HG03045 (cell line): ENCODE measurements around the gene PP2D1.
A peak's percentile ranks its signal among the peaks of the same experiment; 100 is the strongest.
"Not testable (repeated sequence)": the region's sequence is repeated elsewhere in the genome, so short reads cannot be mapped to it uniquely, and the experiment has no call there.

ENCODE experiments used
- ATAC-seq: cut with Tn5 transposase; IDR thresholded peaks from one replicate; pipeline ENCODE4 v1.9.1; 2021; ENCODE audit warnings: mild to moderate bottlenecking, moderate library complexity; ENCODE audit not compliant: unreplicated experiment

The PP2D1 gene

DNA sequence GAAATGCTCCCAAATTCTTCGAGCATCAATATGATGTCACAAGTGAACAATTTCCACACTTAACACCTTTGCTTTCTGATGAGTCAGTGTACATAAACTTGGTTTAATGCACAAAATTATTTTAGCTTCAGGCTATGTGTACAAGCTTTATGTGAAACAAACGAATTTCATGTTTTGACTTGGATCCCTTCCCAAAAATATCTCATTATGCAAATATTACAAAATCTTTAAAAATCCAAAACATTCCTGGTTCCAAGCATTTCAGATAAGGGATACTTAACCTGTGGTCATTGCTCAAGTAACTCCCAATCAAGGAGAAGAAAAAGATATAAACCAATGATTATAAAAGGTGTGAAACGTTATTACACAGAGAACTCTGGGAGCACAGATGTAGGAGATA, 40.0 kb downstream of the PP2D1 start:
- ATAC-seq = no peak

DNA sequence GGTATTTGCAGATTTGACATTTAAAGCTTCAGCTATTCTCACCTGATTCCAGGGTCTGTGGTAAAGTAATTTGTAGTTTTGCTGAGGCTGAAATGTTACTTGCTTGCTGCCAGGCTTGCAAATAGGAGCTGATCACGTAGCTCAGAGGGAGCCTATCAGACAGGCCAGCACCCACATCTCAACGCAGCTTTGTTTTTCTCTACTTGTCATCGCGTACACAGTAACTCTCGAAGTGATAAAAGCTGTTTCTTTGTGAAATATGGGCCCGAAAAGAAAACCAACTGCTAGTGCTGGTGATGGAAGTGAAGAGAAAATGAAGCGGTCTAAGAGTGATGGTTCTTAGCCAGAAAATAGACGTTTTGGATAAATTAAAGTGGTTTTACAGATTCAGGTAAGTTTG, 41.7 kb downstream of the PP2D1 start:
- ATAC-seq = no peak

DNA sequence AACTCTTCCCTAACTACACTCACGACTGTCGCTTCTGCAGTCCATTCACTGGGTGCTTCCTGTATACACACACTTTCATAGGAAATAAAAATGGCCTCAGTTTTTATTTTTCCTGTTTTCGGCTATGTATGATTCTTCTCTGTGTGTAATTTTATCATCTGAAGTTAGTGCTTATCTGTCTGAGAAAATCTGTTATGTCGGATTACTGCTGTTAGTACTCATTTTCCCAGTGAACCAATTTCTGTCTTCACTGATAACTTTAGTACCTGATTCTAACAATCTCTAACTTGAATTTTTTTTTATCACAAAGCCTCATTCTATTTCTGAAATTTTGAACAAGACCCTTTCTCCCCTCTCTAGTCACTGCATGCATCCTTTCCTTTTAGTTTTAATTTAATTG, 44.3 kb downstream of the PP2D1 start:
- no peak for ATAC-seq

DNA sequence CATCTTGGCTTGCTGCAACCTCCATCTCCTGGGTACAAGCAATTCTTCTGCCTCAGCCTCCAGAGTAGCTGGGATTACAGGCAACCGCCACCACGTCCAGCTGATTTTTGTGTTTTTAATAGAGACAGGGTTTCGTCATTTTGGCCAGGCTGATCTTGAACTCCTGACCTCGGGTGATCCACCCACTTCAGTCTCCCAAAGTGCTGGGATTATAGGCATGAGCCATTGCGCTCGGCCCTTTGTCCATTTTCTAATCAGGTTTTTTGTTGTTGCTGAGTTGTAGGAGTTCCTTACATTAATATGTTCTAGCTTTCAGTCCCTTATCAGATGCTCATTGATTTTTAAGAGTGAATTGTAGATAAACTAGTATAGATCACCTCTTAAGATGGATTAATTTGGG, 44.9 kb downstream of the PP2D1 start:
- ATAC-seq = no peak

DNA sequence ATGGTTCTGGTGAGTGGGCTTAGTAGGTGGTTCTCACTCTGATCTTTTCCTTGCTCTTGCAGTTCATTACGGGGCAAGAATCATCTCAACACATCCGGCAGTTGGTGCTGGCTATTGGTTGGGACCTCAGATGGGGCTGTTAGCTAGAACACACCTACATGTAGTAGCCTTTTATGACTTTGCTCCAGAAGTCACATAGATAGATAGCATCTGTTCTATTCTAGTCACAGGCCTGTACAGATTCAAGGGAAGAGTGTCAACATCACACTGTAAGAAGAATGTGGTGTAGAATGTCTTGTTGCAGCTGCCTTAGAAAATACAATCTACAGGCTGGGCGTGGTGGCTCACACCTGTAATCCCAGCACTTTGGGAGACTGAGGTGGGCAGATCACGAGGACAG, 50.1 kb downstream of the PP2D1 start:
- ATAC-seq = no peak

DNA sequence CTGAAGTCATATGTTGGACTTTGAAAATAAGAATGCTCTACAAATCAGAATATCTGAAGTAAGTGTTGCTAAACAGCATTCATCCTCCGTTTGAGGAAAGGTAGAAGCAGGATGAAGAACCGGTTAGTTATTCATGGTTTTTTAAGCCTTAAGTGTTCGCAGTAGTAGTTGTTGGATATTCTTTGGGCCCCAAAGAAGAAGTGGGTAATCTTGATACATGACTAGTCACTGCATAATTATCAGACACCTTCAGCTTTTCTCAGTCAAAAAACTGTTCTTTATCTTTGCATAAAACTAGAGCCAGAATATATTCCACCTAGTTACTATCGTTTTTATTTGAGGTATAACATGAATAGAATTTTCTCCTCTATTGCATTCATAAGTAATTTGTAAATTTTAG, 51.4 kb downstream of the PP2D1 start:
- no peak for ATAC-seq

DNA sequence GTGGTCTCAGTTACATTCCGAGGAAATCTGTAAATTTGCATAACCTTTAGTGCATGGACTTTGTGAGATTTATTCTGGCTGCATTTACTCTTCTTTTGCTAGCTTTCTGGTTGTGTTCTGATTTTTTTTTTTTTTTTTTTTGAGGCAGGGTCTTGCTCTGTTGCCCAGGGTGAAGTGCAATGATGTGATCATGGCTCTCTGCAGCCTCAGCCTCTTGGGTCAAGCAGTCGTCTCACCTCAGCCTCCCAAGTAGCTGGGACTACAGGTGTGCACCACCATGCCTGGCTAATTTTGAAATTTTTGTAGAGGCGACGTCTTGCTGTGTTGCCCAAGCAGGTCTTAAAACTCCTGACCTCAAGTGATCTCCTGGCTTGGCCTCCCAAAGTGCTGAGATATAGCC, 52.6 kb downstream of the PP2D1 start:
- ATAC-seq = no peak

DNA sequence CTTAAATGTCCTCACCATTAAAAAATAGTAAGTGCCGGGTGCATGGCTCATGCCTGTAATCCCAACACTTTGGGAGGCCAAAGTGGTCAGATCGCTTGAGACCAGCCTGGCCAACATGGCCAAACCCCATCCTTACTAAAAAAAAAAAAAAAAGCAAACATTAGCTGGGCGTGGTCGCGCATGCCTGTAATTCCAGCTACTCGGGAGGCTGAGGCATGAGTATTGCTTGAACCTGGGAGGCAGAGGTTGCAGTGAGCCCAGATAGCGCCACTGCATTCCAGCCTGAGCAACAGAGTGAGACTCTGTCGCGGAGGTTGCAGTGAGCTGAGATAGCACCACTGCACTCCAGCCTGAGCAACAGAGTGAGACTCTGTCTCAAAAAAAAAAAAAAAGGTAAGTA, 54.7 kb downstream of the PP2D1 start:
- ATAC-seq = not testable (repeated sequence)

DNA sequence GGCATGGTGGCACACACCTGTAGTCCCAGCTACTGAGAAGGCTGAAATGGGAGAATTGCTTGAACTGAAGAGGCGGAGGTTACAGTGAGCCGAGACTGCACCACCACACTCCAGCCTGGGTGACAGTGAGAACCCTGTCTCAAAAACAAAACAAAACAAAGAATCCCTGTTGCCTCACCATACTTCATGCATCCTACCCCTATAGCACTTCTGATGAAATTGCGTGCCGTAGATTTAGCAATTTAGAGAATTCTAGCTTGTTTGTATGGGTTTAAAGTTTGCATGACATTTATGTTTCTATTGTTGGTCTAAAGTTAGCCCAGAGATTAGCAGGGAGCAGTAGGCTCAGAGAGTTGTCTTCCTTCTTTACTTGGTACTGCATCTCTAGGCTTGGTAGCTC, 57.4 kb downstream of the PP2D1 start:
- ATAC-seq = no peak

DNA sequence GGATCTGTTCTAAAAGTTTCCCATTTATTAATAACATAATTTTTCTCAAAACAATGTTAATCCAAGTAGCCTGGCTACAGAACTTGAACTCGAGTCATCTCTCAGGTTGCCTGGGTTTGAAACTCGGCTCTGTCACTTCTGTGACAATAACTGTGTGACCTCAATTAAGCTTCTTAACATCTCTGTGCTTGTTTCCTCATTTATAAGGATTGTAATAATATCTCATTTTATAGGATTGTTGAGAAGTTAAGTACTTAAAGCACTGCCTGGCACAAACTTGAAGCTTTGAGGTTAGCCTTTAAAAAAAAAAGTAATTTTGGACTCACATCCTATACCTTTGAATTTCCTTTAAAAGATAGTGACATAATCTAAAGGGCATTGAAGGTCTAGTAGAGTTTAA, 61.7 kb downstream of the PP2D1 start:
- ATAC-seq = no peak

DNA sequence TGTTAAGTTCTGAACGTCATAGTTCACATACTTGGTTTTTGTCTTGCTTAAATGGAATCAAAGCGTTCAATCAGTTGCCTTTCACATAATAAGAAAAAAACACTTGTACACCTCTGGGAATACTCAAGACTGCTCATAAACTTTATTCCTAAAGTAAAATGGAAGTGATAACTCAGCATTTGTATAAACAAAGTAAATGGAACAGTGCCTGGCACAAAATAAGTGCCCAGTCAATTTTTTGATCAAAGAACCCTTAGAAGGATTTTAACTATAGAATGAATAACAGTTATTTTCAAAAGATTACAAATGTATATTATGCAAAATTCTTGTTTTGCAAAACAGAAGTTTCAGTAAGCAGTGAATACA, 63.9 kb downstream of the PP2D1 start:
- ATAC-seq = no peak

DNA sequence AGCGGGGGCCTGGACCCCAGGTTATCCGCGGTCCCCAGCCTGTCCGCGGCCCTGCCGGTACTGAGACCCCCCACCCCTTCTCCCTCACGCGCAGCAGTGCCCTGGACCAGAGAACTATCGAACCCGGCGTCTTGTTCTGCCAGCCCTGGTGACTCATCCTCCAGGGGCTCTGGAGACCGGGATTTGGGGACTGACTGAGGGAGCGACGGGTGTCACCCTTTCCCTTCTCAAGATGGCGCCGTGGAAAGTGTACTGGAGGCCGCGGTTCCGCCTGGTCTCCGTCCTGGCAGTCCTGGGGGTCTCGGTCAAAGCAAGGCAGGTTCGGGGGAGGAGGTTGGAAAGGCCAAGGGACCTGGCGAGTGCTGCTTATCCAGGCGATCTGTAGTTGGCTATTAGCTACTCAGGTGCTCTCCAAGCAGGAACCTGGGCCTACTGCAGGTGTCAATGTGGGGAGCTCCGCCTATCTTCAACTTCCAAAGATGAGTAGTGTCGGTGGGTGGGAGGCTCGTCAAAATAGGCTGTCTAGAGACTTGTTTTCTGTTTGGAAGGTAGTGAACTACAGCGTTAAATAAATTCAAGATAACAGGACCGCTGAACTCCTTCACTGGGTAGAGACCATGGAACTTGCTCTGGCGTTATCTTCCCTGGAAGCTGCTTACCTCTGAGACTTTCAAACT, 64.4 kb downstream of the PP2D1 start:
- ATAC-seq = peak; percentile 17

DNA sequence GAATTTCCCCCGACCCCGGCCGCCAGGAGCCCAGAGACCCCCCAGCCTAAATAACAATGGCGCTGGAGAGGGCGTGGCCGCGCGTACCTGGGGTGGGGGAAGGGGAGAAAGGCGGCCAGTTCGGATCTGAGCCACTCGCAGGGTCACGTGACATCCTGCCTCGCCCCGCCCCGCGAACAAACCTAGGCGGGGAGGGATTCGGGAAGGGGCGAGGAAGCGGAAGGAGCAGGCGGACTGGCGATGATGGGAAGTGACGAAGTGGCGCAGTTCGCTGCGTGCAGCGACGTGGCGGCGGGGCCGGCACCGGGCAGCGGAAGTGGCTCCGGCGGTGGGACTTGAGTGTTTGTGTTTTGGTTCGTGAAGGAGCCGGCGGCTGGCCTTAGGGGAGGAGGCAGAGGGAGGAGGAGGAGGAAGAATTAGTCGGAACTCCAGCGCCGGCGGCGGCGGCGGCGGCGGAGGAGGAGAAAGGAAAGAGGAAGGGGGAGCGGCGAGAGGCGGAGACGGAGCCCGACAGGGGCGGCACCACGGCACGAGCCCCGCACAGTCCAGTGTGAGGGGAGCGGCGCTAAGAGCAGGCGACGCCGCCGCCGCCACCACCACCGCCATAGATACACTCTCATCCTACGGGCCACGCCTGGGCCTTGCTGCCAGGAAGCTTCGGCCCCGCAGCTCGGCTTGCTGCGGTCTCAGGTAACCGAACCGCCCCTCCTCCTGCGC, 65.1 kb downstream of the PP2D1 start, which contains the start of gene RAB5A:
Gene RAB5A, plus strand, starts transcription at position 266 of the 717 bp plus-strand sequence. CDS start 3,802 bp downstream, outside the sequence.
- ATAC-seq = peak; percentile 96

DNA sequence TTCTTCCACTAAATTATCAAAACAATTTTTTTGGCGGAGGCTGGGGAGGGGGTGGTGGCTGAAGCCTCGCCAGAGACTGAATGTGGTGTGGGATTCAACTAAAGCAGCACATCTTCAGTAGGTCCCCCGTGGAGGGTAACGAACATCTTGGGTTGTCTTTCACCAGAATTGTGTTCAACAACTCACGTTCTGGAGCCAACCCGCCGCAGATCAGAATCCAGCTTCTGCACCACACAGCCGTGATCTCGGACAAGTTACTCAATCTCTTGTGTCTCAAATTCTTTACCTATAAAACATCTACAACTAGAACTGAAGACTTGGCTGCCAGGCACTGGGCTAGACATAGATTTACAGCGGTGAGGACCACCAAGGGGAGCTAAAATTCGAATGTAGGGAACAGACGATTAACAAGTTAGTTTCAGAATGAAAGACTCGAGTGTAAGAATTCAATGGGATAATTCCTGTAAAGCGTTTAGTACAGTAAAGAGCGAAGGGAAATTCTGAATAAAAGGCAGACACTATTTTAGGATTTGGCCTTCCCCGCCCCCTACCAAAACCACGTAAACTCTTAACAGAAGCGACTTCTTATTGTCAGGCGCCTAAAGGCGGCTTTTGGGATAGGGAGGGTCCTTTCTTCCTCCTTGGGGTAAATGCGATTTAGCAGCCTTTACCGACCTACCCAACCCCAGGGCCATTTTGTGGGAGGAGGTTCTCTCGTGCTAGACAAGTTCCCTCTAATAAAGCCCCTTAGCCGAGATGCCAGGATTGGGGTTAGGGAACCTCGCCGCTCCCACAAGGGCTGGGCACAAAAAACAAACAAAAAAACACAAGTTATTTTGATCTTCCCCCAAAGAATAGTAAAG, 65.9 kb downstream of the PP2D1 start:
- ATAC-seq = peak; percentile 13

DNA sequence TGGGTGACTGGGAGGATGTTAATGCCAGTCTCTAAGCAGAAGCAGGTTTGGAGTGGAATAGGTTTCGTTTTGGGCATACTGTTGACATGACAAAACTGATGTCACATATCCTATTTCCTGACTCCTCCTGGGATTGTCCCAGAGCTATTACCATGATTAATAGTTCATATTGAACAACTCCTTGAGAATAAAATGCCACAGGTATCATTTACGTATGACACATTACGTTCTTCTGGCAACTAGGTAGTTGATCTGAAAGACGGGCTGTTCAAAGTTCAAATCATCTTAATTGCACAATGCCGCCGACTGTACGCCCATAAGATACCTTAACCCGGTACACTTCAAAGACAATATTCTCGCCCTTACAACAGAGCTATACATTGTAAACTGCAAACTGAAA, 66.5 kb downstream of the PP2D1 start:
- ATAC-seq = no peak

DNA sequence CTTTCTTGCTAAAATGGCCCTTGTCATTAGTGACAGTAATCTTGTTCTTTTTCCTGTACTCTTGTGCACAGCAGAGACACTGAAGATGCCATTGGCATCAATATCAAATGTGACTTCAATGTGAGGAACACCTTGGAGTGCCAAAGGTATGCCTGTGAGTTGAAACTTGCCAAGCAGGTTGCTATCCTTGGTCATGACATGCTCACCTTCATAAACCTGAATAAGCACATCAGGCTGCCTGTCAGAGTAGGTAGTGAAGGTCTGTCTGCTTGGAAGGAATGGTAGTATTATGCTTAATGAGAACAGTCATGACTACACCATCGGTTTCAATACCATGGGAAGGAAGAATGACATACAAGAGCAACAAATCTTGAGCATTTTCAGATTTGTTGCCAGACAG, 71.4 kb downstream of the PP2D1 start:
- ATAC-seq = no peak

DNA sequence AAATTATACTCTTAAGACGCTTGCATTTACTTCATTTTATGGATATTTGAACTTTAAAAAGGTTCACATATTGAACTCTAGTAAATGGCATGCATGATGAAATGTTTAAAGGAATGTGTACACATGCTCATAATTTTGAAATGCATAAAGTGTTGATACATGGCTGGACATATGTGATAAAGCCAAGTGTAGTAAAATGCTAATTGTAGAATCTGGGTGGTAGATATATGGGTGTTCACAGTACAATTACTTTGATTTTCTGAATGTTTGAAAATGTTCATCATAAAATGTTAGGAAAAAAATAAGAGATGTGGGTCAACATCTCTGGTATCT, 73.8 kb downstream of the PP2D1 start:
- ATAC-seq = no peak

DNA sequence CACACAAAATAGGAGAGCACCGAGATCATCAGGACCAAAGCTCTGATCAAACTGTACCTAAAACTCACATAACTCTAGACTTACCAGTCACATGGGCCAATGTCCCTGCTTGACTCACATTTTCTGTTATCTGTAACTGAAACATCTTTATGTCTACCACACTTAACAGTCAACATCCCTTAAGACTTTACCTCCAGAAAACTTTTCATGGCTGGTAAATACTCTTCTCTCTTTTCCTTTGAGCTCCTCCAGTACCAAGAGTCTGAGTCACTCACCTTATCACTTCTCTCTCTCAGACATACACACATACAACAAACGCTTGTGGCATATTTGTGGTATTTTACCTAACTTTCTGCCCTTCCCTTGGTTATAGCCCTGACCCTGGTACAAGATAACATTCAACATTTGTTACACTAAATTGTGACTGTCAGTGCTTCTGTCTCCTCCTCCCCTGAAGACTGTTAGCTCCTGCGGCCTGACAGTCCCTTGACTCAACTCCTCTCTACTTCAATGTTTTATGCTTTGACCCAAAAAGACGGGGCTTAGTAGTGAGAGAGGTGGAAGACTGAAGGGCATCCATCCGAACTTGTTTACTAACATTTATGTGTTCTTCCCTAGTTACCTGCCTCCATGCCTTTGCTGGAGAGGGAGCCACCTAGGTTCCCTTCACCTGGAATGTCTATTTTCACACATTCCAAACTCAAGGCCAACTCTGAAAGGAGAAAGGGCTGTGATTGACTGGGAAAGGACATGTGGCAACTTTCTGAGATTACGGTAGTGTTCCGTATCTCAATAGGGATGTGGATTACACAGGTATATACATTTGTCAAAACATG, 74.4 kb downstream of the PP2D1 start:
- no peak for ATAC-seq
